GM23338 (cell line): ENCODE measurements around the gene EML1.

Experiments used
- EZH2phosphoT487 ChIP-seq: fragments of 200-600 bp; sonication (generic); IDR thresholded peaks from one replicate; pipeline ENCODE4 v1.8.1; 2018; ENCODE audit warnings: antibody characterized with exemption; ENCODE audit not compliant: unreplicated experiment
- JUNB ChIP-seq: IDR thresholded peaks from one replicate; pipeline ENCODE4 v1.6.1; 2016; ENCODE audit warnings: antibody characterized with exemption; ENCODE audit not compliant: unreplicated experiment
- POLR2AphosphoS5 ChIP-seq: IDR thresholded peaks from 2 replicates; pipeline ENCODE4 v1.6.1; 2016; ENCODE audit warnings: antibody characterized with exemption, low read depth
- ZNF331 ChIP-seq: fragments of 250-450 bp; sonication (Bioruptor Pico); IDR thresholded peaks from 2 replicates; pipeline ENCODE4 v1.5.0; 2020; ENCODE audit warnings: low read depth, mild to moderate bottlenecking, moderate library complexity
- TF ChIP-seq, protein P1 (sequence below), 2 experiments: fragments of 200-600 bp in 1 of 2; sonication (generic) in 1 of 2; conservative IDR thresholded peaks; 2 replicates each; pipeline versions ENCODE4 v1.5.1 to v1.6.1; 2016 to 2017; ENCODE audit warnings: antibody characterized with exemption in 2 of 2, low read depth in 2 of 2, mild to moderate bottlenecking in 2 of 2, moderate library complexity in 1 of 2

GRCh38 chr14:99902925-99903324 lies 109.7 kb downstream of the EML1 start:
- TF ChIP-seq, protein P1, sequence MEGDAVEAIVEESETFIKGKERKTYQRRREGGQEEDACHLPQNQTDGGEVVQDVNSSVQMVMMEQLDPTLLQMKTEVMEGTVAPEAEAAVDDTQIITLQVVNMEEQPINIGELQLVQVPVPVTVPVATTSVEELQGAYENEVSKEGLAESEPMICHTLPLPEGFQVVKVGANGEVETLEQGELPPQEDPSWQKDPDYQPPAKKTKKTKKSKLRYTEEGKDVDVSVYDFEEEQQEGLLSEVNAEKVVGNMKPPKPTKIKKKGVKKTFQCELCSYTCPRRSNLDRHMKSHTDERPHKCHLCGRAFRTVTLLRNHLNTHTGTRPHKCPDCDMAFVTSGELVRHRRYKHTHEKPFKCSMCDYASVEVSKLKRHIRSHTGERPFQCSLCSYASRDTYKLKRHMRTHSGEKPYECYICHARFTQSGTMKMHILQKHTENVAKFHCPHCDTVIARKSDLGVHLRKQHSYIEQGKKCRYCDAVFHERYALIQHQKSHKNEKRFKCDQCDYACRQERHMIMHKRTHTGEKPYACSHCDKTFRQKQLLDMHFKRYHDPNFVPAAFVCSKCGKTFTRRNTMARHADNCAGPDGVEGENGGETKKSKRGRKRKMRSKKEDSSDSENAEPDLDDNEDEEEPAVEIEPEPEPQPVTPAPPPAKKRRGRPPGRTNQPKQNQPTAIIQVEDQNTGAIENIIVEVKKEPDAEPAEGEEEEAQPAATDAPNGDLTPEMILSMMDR (conservative IDR thresholded peaks at IDR 0.05; ENCODE audit: low read depth in 2 of 2) = no peak
- TF ChIP-seq EZH2phosphoT487 = no peak
- no peak for TF ChIP-seq ZNF331 (CRISPR knock-in tag)
- TF ChIP-seq POLR2AphosphoS5 = no peak
- no peak for TF ChIP-seq JUNB
